HG03378 (cell line): Measurements from ENCODE around the gene C14orf180.

Experiments used
- ATAC-seq: cut with Tn5 transposase; IDR thresholded peaks from one replicate; pipeline ENCODE4 v1.9.1; 2021; ENCODE audit warnings: mild to moderate bottlenecking, moderate library complexity; ENCODE audit not compliant: unreplicated experiment

Gene C14orf180

GRCh38 chr14:104560586-104560945 is 19.0 kb upstream of the C14orf180 start:
- no peak for ATAC-seq

GRCh38 chr14:104561124-104561557 is 18.4 kb upstream of the C14orf180 start:
- ATAC-seq, result no peak

GRCh38 chr14:104561632-104562495 is 17.7 kb upstream of the C14orf180 start:
- no peak for ATAC-seq

- ATAC-seq, result no peak
These were observed 17.0 kb upstream of the C14orf180 start for GRCh38 chr14:104562606-104563005.

- ATAC-seq, result no peak
These were observed 16.3 kb upstream of the C14orf180 start for GRCh38 chr14:104563191-104563741.

- ATAC-seq, result no peak
These were observed 15.6 kb upstream of the C14orf180 start for GRCh38 chr14:104563742-104564615.

- no peak for ATAC-seq
These were observed 14.6 kb upstream of the C14orf180 start for GRCh38 chr14:104564744-104565679.

GRCh38 chr14:104567141-104567956 is 12.2 kb upstream of the C14orf180 start:
- no peak for ATAC-seq

GRCh38 chr14:104567957-104568225 is 11.7 kb upstream of the C14orf180 start:
- ATAC-seq, result no peak

GRCh38 chr14:104568620-104569019 is 10.9 kb upstream of the C14orf180 start:
- ATAC-seq, result no peak

GRCh38 chr14:104569435-104569834 is 10.1 kb upstream of the C14orf180 start:
- ATAC-seq, result no peak

GRCh38 chr14:104571246-104571645 is 8.3 kb upstream of the C14orf180 start:
- ATAC-seq, result no peak

GRCh38 chr14:104572024-104572626 is 7.4 kb upstream of the C14orf180 start:
- no peak for ATAC-seq

- no peak for ATAC-seq
These were observed 6.9 kb upstream of the C14orf180 start for GRCh38 chr14:104572668-104573067.

- no peak for ATAC-seq
These were observed 5.6 kb upstream of the C14orf180 start for GRCh38 chr14:104573930-104574329.

- ATAC-seq, result no peak
These were observed 5.0 kb upstream of the C14orf180 start for GRCh38 chr14:104574536-104574935.

- ATAC-seq, result no peak
These were observed 4.5 kb upstream of the C14orf180 start for GRCh38 chr14:104574978-104575583.

- ATAC-seq, result no peak
These were observed 3.2 kb upstream of the C14orf180 start for GRCh38 chr14:104576232-104576969.
